ENCODE data around the gene ZBTB24. TPM values are rescaled to one million over a fixed set of nuclear protein-coding genes. Genes with fewer than 3 reads are reported as not detected.
"Not testable (repeated sequence)": the region's sequence is repeated elsewhere in the genome, so short reads cannot be mapped to it uniquely, and the experiment has no call there.

Gene ZBTB24
- 18.9 and 19.6 TPM in 2 replicates for total RNA-seq

- Mint-ChIP-seq H3K36me3 (ENCODE audit: low read depth) (peaks cover 37% of the 10 kb centered on the region), H3K27me3 (peaks cover 3% of the 10 kb centered on the region), H3K4me1 (peaks cover 41% of the 10 kb centered on the region), H3K27ac (peak within 1 kb of the TSS; percentile 93), H3K9me3 (no peaks in the 10 kb centered on the region), H3K4me3 (peak within 1 kb of the TSS; percentile 97)
- intact Hi-C loops (cut with micrococcal nuclease), result loop anchor here (1.0 to 10.0 kb wide), 8 partner anchors 28 to 1332 kb away; partner anchors contain the start of genes AK9, CD164, CDC40 and CDK19
- DNase-seq, result peak; percentile 97
These were observed at the start of gene ZBTB24 for GRCh38 chr6:109482905-109483734. Gene ZBTB24 (minus strand): TSS chr6:109483219. CDS start chr6:109482026, 1,193 bp downstream.

GRCh38 chr6:109531446-109531845 lies 48.4 kb upstream of the ZBTB24 start:
- no peak overlapping the region for H3K4me3 Mint-ChIP-seq
- peaks cover 4% of the 10 kb centered on the region for H3K4me1 Mint-ChIP-seq
- intact Hi-C loops (cut with micrococcal nuclease), result no loop called here
- no peak overlapping the region for H3K27ac Mint-ChIP-seq
- H3K9me3 Mint-ChIP-seq, result no peaks in the 10 kb centered on the region
- H3K36me3 Mint-ChIP-seq (ENCODE audit: low read depth), result no peaks in the 10 kb centered on the region
- peaks cover 9% of the 10 kb centered on the region for H3K27me3 Mint-ChIP-seq
- no peak for DNase-seq

GRCh38 chr6:109527989-109528388 lies 45.0 kb upstream of the ZBTB24 start:
- intact Hi-C loops (cut with micrococcal nuclease), result loop anchor here (1.0 to 2.0 kb wide), 4 partner anchors 163 to 863 kb away; partner anchors contain the start of genes AK9 and FIG4
- no peak overlapping the region for H3K4me3 Mint-ChIP-seq
- H3K9me3 Mint-ChIP-seq, result peaks cover 4% of the 10 kb centered on the region
- H3K36me3 Mint-ChIP-seq (ENCODE audit: low read depth), result no peaks in the 10 kb centered on the region
- no peak for DNase-seq
- peaks cover 7% of the 10 kb centered on the region for H3K27me3 Mint-ChIP-seq
- peaks cover 4% of the 10 kb centered on the region for H3K4me1 Mint-ChIP-seq
- no peak overlapping the region for H3K27ac Mint-ChIP-seq

- Mint-ChIP-seq H3K4me3 (no peak overlapping the region), H3K9me3 (peaks cover 4% of the 10 kb centered on the region), H3K27ac (no peak overlapping the region), H3K4me1 (peaks cover 4% of the 10 kb centered on the region), H3K27me3 (peaks cover 8% of the 10 kb centered on the region), H3K36me3 (ENCODE audit: low read depth) (no peaks in the 10 kb centered on the region)
- intact Hi-C loops (cut with micrococcal nuclease), result loop anchor here (1.0 to 2.0 kb wide), 4 partner anchors 164 to 864 kb away; partner anchors contain the start of genes AK9 and FIG4
- DNase-seq, result peak; percentile 89
These were observed 44.0 kb upstream of the ZBTB24 start for GRCh38 chr6:109526905-109527628.

GRCh38 chr6:109524129-109524528 lies 41.1 kb upstream of the ZBTB24 start:
- intact Hi-C loops (cut with micrococcal nuclease), result no loop called here
- Mint-ChIP-seq H3K4me1 (peaks cover 4% of the 10 kb centered on the region), H3K9me3 (peaks cover 4% of the 10 kb centered on the region), H3K36me3 (ENCODE audit: low read depth) (no peaks in the 10 kb centered on the region), H3K4me3 (no peak overlapping the region), H3K27me3 (peaks cover 10% of the 10 kb centered on the region), H3K27ac (no peak overlapping the region)
- no peak for DNase-seq

GRCh38 chr6:109523478-109523877 lies 40.5 kb upstream of the ZBTB24 start:
- Mint-ChIP-seq H3K36me3 (ENCODE audit: low read depth) (no peaks in the 10 kb centered on the region), H3K4me3 (no peak overlapping the region), H3K27ac (no peak overlapping the region), H3K4me1 (peaks cover 4% of the 10 kb centered on the region), H3K27me3 (peaks cover 10% of the 10 kb centered on the region), H3K9me3 (peaks cover 4% of the 10 kb centered on the region)
- DNase-seq, result no peak
- intact Hi-C loops (cut with micrococcal nuclease), result no loop called here

- peaks cover 10% of the 10 kb centered on the region for H3K4me1 Mint-ChIP-seq
- no peak overlapping the region for H3K27ac Mint-ChIP-seq
- intact Hi-C loops (cut with micrococcal nuclease), result no loop called here
- no peak overlapping the region for H3K4me3 Mint-ChIP-seq
- no peaks in the 10 kb centered on the region for H3K36me3 Mint-ChIP-seq (ENCODE audit: low read depth)
- peaks cover 10% of the 10 kb centered on the region for H3K27me3 Mint-ChIP-seq
- no peak for DNase-seq
- H3K9me3 Mint-ChIP-seq, result peaks cover 4% of the 10 kb centered on the region
These were observed 38.1 kb upstream of the ZBTB24 start for GRCh38 chr6:109521080-109521479.

- intact Hi-C loops (cut with micrococcal nuclease), result loop anchor here (5.0 kb wide), 1 partner anchor 42 kb away; no protein-coding TSS in a partner anchor
- H3K27me3 Mint-ChIP-seq, result peaks cover 10% of the 10 kb centered on the region
- not testable (repeated sequence) for H3K4me3 Mint-ChIP-seq
These were observed 36.6 kb upstream of the ZBTB24 start for GRCh38 chr6:109519647-109520046.

GRCh38 chr6:109516929-109517328 lies 33.9 kb upstream of the ZBTB24 start:
- Mint-ChIP-seq H3K36me3 (ENCODE audit: low read depth) (no peaks in the 10 kb centered on the region), H3K27ac (no peak overlapping the region), H3K9me3 (no peaks in the 10 kb centered on the region), H3K27me3 (peaks cover 3% of the 10 kb centered on the region), H3K4me3 (peak overlapping the region; percentile 50), H3K4me1 (peaks cover 21% of the 10 kb centered on the region)
- intact Hi-C loops (cut with micrococcal nuclease), result loop anchor here (5.0 kb wide), 1 partner anchor 40 kb away; no protein-coding TSS in a partner anchor
- DNase-seq, result no peak

More at GRCh38 chr6:109519647-109520046, 36.6 kb upstream of the ZBTB24 start:
- H3K36me3 Mint-ChIP-seq (ENCODE audit: low read depth); H3K9me3 Mint-ChIP-seq; DNase-seq; H3K27ac Mint-ChIP-seq: not testable (repeated sequence)
- H3K4me1 Mint-ChIP-seq, result peaks cover 21% of the 10 kb centered on the region

- H3K27ac Mint-ChIP-seq, result no peak overlapping the region
- no peaks in the 10 kb centered on the region for H3K9me3 Mint-ChIP-seq
- intact Hi-C loops (cut with micrococcal nuclease), result loop anchor here (5.0 kb wide), 1 partner anchor 39 kb away; no protein-coding TSS in a partner anchor
- no peaks in the 10 kb centered on the region for H3K36me3 Mint-ChIP-seq (ENCODE audit: low read depth)
- DNase-seq, result peak; percentile 68
- peaks cover 21% of the 10 kb centered on the region for H3K4me1 Mint-ChIP-seq
- H3K27me3 Mint-ChIP-seq, result no peaks in the 10 kb centered on the region
- peak overlapping the region; percentile 67 for H3K4me3 Mint-ChIP-seq
These were observed 32.9 kb upstream of the ZBTB24 start for GRCh38 chr6:109515781-109516409.

- Mint-ChIP-seq H3K27ac (no peak overlapping the region), H3K4me3 (peak overlapping the region; percentile 24), H3K27me3 (no peaks in the 10 kb centered on the region), H3K4me1 (peaks cover 21% of the 10 kb centered on the region), H3K36me3 (ENCODE audit: low read depth) (no peaks in the 10 kb centered on the region), H3K9me3 (no peaks in the 10 kb centered on the region)
- DNase-seq, result no peak
- intact Hi-C loops (cut with micrococcal nuclease), result loop anchor here (5.0 kb wide), 1 partner anchor 38 kb away; no protein-coding TSS in a partner anchor
These were observed 31.9 kb upstream of the ZBTB24 start for GRCh38 chr6:109514946-109515345.

- Mint-ChIP-seq H3K4me3 (no peak overlapping the region), H3K27me3 (no peaks in the 10 kb centered on the region), H3K9me3 (no peaks in the 10 kb centered on the region), H3K4me1 (peaks cover 21% of the 10 kb centered on the region), H3K36me3 (ENCODE audit: low read depth) (no peaks in the 10 kb centered on the region), H3K27ac (no peak overlapping the region)
- intact Hi-C loops (cut with micrococcal nuclease), result no loop called here
- no peak for DNase-seq
These were observed 30.6 kb upstream of the ZBTB24 start for GRCh38 chr6:109513571-109514071.

GRCh38 chr6:109512271-109512817 lies 29.3 kb upstream of the ZBTB24 start:
- Mint-ChIP-seq H3K27ac (no peak overlapping the region), H3K36me3 (ENCODE audit: low read depth) (no peaks in the 10 kb centered on the region), H3K9me3 (no peaks in the 10 kb centered on the region), H3K27me3 (no peaks in the 10 kb centered on the region), H3K4me1 (peaks cover 21% of the 10 kb centered on the region), H3K4me3 (no peak overlapping the region)
- intact Hi-C loops (cut with micrococcal nuclease), result no loop called here
- no peak for DNase-seq

Data from activated CD4-positive, alpha-beta T cell treated with anti-CD3 and anti-CD28 coated beads, Interleukin-2, amount 10 ng/mL, durations not matched to agents 24 days and 14 days (primary cell).